H1 (cell line): ENCODE results near the gene DEGS1. TPM values are rescaled to one million over a fixed set of nuclear protein-coding genes. Genes with fewer than 3 reads are reported as not detected.
A peak's percentile ranks its signal among the peaks of the same experiment; 100 is the strongest.

Source experiments
- CTCF ChIA-PET: fragments of 300-600 bp; sonication (Branson Sonifier 250); formaldehyde crosslinking; loops from one replicate; lab custom pipeline; 2021; ENCODE audit not compliant: partially characterized antibody; lab: Charles Lee
- POLR2A ChIA-PET: fragments of 300-600 bp; sonication (Branson Sonifier 250); formaldehyde crosslinking; loops from one replicate; lab custom pipeline; 2021; ENCODE audit warnings: inconsistent platforms; ENCODE audit not compliant: partially characterized antibody; lab: Charles Lee
- DNase-seq, 2 experiments: peaks; one replicate each; pipeline versions ENCODE4 v3.0.0 to v3.0.0-alpha.2; 2010 to 2022; ENCODE audit warnings: low spot score in 2 of 2, low read depth in 1 of 2, mixed read lengths in 1 of 2
- FAIRE-seq: peaks from 2 replicates; lab custom pipeline; 2011; peaks lifted over from hg19 to GRCh38; lab: Jason Lieb, UNC
- H2AFZ ChIP-seq: 2 replicates; pipeline ENCODE4 v1.8.1; 2012; ENCODE audit warnings: low read length, inconsistent platforms
- H2AK5ac ChIP-seq: 2 replicates; pipeline ENCODE4 v1.6.1; 2013; ENCODE audit warnings: low read depth, low read length
- H2BK120ac ChIP-seq: replicated peaks from 2 replicates; pipeline ENCODE3; 2013; ENCODE audit warnings: low read depth, low read length, inconsistent platforms
- H2BK12ac ChIP-seq: 2 replicates; pipeline ENCODE4 v1.6.1; 2013; ENCODE audit warnings: low read depth, low read length
- H2BK15ac ChIP-seq: 2 replicates; pipeline ENCODE4 v1.6.1; 2013; ENCODE audit warnings: low read length
- H2BK20ac ChIP-seq: 2 replicates; pipeline ENCODE4 v1.6.1; 2013; ENCODE audit warnings: low read length
- H2BK5ac ChIP-seq: 2 replicates; pipeline ENCODE4 v1.6.1; 2013; ENCODE audit warnings: low read depth, low read length
- H3K14ac ChIP-seq: 2 replicates; pipeline ENCODE4 v1.6.1; 2013; ENCODE audit warnings: inconsistent platforms; ENCODE audit not compliant: insufficient read length
- H3K18ac ChIP-seq: 2 replicates; pipeline ENCODE4 v1.6.1; 2013; ENCODE audit warnings: low read length; ENCODE audit errors: extremely low read depth
- H3K23ac ChIP-seq: 2 replicates; pipeline ENCODE4 v1.6.1; 2013; ENCODE audit warnings: inconsistent platforms; ENCODE audit not compliant: insufficient read length
- H3K23me2 ChIP-seq: 2 replicates; pipeline ENCODE4 v1.6.1; 2013; ENCODE audit warnings: low read depth, low read length
- H3K27ac ChIP-seq: 2 replicates; pipeline ENCODE4 v1.6.1; 2011; ENCODE audit warnings: low read depth, low read length, inconsistent platforms
- H3K27me3 ChIP-seq, 4 experiments: replicated peaks in 1 of 4; 1 replicate in 1 of 4; 2 replicates in 3 of 4; pipeline versions ENCODE4 v1.6.1 to v1.8.1; 2011 to 2013; ENCODE audit warnings: low read length in 3 of 4, mild to moderate bottlenecking in 3 of 4, inconsistent platforms in 2 of 4, mixed read lengths in 2 of 4, moderate library complexity in 1 of 4; ENCODE audit not compliant: control insufficient read depth in 3 of 4, insufficient read depth in 3 of 4; ENCODE audit errors: extremely low read depth in 1 of 4
- H3K36me3 ChIP-seq, 4 experiments: 2 replicates each; pipeline versions ENCODE4 v1.6.1 to v1.8.1; 2011 to 2013; ENCODE audit warnings: mild to moderate bottlenecking in 4 of 4, low read length in 3 of 4, moderate library complexity in 2 of 4, control low read depth in 1 of 4, inconsistent platforms in 1 of 4; ENCODE audit not compliant: insufficient read depth in 4 of 4, control insufficient read depth in 2 of 4
- H3K4ac ChIP-seq: replicated peaks from 2 replicates; pipeline ENCODE3; 2013; ENCODE audit warnings: low read length, low read depth, mixed read lengths, inconsistent platforms; ENCODE audit not compliant: insufficient read length
- H3K4me1 ChIP-seq, 4 experiments: replicated peaks in 1 of 4; 1 replicate in 1 of 4; 2 replicates in 3 of 4; pipeline versions ENCODE4 v1.6.1 to v1.8.1; 2011 to 2013; ENCODE audit warnings: low read length in 3 of 4, inconsistent platforms in 2 of 4, mixed read lengths in 1 of 4; ENCODE audit not compliant: insufficient read depth in 4 of 4, control insufficient read depth in 3 of 4
- H3K4me2 ChIP-seq, 2 experiments: 2 replicates each; pipeline versions ENCODE4 v1.6.1 to v1.8.1; 2011 to 2013; ENCODE audit warnings: low read depth in 2 of 2, low read length in 2 of 2, control low read depth in 1 of 2, inconsistent platforms in 1 of 2, mild to moderate bottlenecking in 1 of 2; ENCODE audit not compliant: insufficient read depth in 1 of 2
- H3K4me3 ChIP-seq, 4 experiments: fragments of 200-600, 300-600 bp in 1 of 4; sonication (generic), shearing (Covaris generic), sonication (Bioruptor Twin) in 1 of 4; 2 replicates each; pipeline versions ENCODE4 v1.5.1 to v1.8.1; 2011 to 2016; ENCODE audit warnings: low read length in 4 of 4, low read depth in 3 of 4, control low read depth in 2 of 4, inconsistent platforms in 2 of 4, mild to moderate bottlenecking in 2 of 4, mixed read lengths in 1 of 4, moderate library complexity in 1 of 4; ENCODE audit not compliant: insufficient read depth in 2 of 4; ENCODE audit errors: extremely low read depth in 1 of 4
- H3K56ac ChIP-seq: replicated peaks from 2 replicates; pipeline ENCODE3; 2013; ENCODE audit warnings: low read depth, mild to moderate bottlenecking, mixed read lengths, low read length, inconsistent platforms; ENCODE audit not compliant: insufficient read length
- H3K79me1 ChIP-seq: 2 replicates; pipeline ENCODE4 v1.6.1; 2013; ENCODE audit warnings: low read depth, low read length, control low read depth
- H3K79me2 ChIP-seq, 2 experiments: 2 replicates each; pipeline versions ENCODE4 v1.6.1 to v1.8.1; 2012 to 2013; ENCODE audit warnings: low read length in 2 of 2, mild to moderate bottlenecking in 2 of 2, inconsistent platforms in 1 of 2; ENCODE audit not compliant: insufficient read depth in 2 of 2, control insufficient read depth in 1 of 2
- H3K9ac ChIP-seq, 4 experiments: replicated peaks in 1 of 4; 1 replicate in 1 of 4; 2 replicates in 3 of 4; pipeline versions ENCODE4 v1.6.1 to v1.8.1; 2011 to 2013; ENCODE audit warnings: low read depth in 3 of 4, low read length in 3 of 4, control low read depth in 2 of 4, mild to moderate bottlenecking in 2 of 4, moderate library complexity in 2 of 4, inconsistent platforms in 1 of 4; ENCODE audit errors: extremely low read depth in 1 of 4
- H3K9me3 ChIP-seq, 2 experiments: 2 replicates each; pipeline versions ENCODE4 v1.6.1 to v1.8.1; 2012 to 2013; ENCODE audit warnings: mild to moderate bottlenecking in 2 of 2, moderate library complexity in 2 of 2, control low read depth in 1 of 2, inconsistent platforms in 1 of 2, low read depth in 1 of 2, low read length in 1 of 2, mixed read lengths in 1 of 2; ENCODE audit not compliant: insufficient read depth in 2 of 2
- H4K20me1 ChIP-seq, 2 experiments: replicated peaks in 1 of 2; 2 replicates each; pipeline versions ENCODE3 to v1.8.1; 2011 to 2013; ENCODE audit warnings: inconsistent platforms in 2 of 2, low read length in 2 of 2, mild to moderate bottlenecking in 1 of 2; ENCODE audit not compliant: insufficient read depth in 2 of 2, control insufficient read depth in 1 of 2
- H4K5ac ChIP-seq: 2 replicates; pipeline ENCODE4 v1.6.1; 2013; ENCODE audit warnings: low read length, low read depth, mixed read lengths, inconsistent platforms; ENCODE audit not compliant: insufficient read length
- H4K8ac ChIP-seq: 2 replicates; pipeline ENCODE4 v1.8.0; 2013; ENCODE audit warnings: mild to moderate bottlenecking, moderate library complexity, low read length, inconsistent platforms; ENCODE audit not compliant: insufficient read depth; ENCODE audit errors: extremely low read depth
- H4K91ac ChIP-seq: replicated peaks from 2 replicates; pipeline ENCODE3; 2013; ENCODE audit warnings: low read length, mixed read lengths, inconsistent platforms; ENCODE audit not compliant: insufficient read length
- NRF1 ChIP-seq: IDR thresholded peaks from 2 replicates; pipeline ENCODE4 v1.6.1; 2011; ENCODE audit warnings: mild to moderate bottlenecking, low read depth, low read length, improper control_type of control experiment
- RXRA ChIP-seq: IDR thresholded peaks from 2 replicates; pipeline ENCODE4 v1.6.1; 2011; ENCODE audit warnings: low read depth, mild to moderate bottlenecking, low read length, moderate library complexity; ENCODE audit not compliant: insufficient read depth
- SUZ12 ChIP-seq: fragments of 200-600 bp; sonication (generic); IDR thresholded peaks from 2 replicates; pipeline ENCODE4 v1.6.1; 2012; ENCODE audit warnings: mild to moderate bottlenecking, inconsistent platforms, low read length, moderate library complexity, mixed read lengths
- WGBS, 2 experiments: shearing (Covaris generic) in 1 of 2; methylation state at CpG; one replicate each; pipeline versions ENCODE4 v1.1.6 to v1.1.7; 2013 to 2015; ENCODE audit warnings: low lambda C conversion rate in 2 of 2, mixed read lengths in 2 of 2, inconsistent platforms in 1 of 2, low coverage in 1 of 2, missing lambda C conversion rate in 1 of 2; ENCODE audit not compliant: insufficient replicate concordance in 2 of 2, insufficient coverage in 1 of 2, insufficient read length in 1 of 2; ENCODE audit errors: extremely low coverage in 1 of 2, missing lambda C conversion rate in 1 of 2; 5-methylcytosine and 5-hydroxymethylcytosine counted together
- polyA plus RNA-seq, 7 experiments: library from polyadenylated mRNA; depleted of rRNA in 3 of 7; stranded (reverse) in 5 of 7; unstranded in 2 of 7; fragments of >200 nt in 5 of 7; fragments of 200-250 nt in 2 of 7; gene quantifications; 1 replicate in 5 of 7; 2 replicates in 1 of 7; 4 replicates in 1 of 7; pipeline versions ENCODE4 v1.2.1 to v1.2.3, GENCODE V29; 2011 to 2013; ENCODE audit warnings: missing spikeins in 2 of 7, mixed read lengths in 2 of 7
- total RNA-seq: library from RNA; stranded (reverse); fragmentation: NEBNext Ultra II Directional; extraction: Animal tissue kit (Norgen Biotek cat#: 25700); gene quantifications from 2 replicates; pipeline ENCODE4 v1.2.1, GENCODE V29; 2021
- TF ChIP-seq, protein P1 (sequence below): IDR thresholded peaks from 2 replicates; pipeline ENCODE4 v1.6.1; 2011; ENCODE audit warnings: low read length, improper control_type of control experiment

DEGS1 gene
- total and polyA plus RNA-seq, 2 of the 8 experiments (the other 6 are each of a cell fraction or from before 2014, with no cell fraction given): 46.1 to 114 TPM

DNA sequence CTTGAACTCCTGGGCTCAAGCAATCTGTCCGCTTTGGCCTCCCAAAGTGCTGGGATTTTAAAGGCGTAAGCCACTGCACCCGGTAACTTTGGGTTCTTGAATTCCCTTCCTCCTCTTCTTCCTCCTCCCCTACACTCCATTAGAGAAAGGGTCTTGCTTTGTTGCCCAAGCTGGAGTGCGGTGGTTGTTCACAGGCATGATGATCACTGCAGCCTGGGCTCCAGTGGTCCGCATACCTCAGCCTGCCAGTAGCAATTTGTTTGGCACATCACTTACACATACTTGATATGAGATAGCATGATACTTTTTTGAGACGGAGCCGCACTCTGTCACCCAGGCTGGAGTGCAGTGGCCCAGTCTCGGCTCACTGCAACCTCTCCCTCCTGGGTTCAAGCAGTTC lies 2.2 kb downstream of the DEGS1 start:
- Histone ChIP-seq H2BK5ac (no peak overlapping the region), H4K5ac (no peak overlapping the region), H2BK12ac (no peak overlapping the region; the same call in 1 of the 2 replicates), H2BK20ac (no peak overlapping the region), H3K4me2 (peak overlapping the region in 1 of 2 experiments; percentile 86; a peak in 1 of 4 replicates), H2AK5ac (no peak overlapping the region), H4K8ac (no peak overlapping the region), H3K9me3 (peaks cover 0 to 2% of the 10 kb centered on the region in 2 experiments; a peak in 1 of 4 replicates), H2AFZ (no peak overlapping the region), H3K4ac (no peak overlapping the region), H3K4me3 (no peak overlapping the region; a peak in 1 of 8 replicates), H3K23me2 (peaks cover 9% of the 10 kb centered on the region; the same call in 1 of the 2 replicates), H3K27me3 (no peaks in the 10 kb centered on the region), H4K20me1 (peaks cover 0 to 5% of the 10 kb centered on the region in 2 experiments), H3K79me2 (peaks cover 4 to 66% of the 10 kb centered on the region in 2 experiments), H3K23ac (no peak overlapping the region), H3K79me1 (peaks cover 2% of the 10 kb centered on the region; the same call in 1 of the 2 replicates), H3K36me3 (peaks cover 0 to 10% (median 1%) of the 10 kb centered on the region in 4 experiments; a peak in 2 of 8 replicates), H3K14ac (no peak overlapping the region), H3K9ac (no peak overlapping the region), H3K4me1 (peaks cover 0 to 6% (median 3%) of the 10 kb centered on the region in 4 experiments; a peak in 4 of 7 replicates), H2BK15ac (no peak overlapping the region), H4K91ac (no peak overlapping the region), H2BK120ac (no peak overlapping the region), H3K27ac (no peak overlapping the region), H3K18ac (no peak overlapping the region), H3K56ac (no peak overlapping the region)
- TF ChIP-seq SUZ12 (no peak), NRF1 (no peak), RXRA (no peak)
- TF ChIP-seq, protein P1, sequence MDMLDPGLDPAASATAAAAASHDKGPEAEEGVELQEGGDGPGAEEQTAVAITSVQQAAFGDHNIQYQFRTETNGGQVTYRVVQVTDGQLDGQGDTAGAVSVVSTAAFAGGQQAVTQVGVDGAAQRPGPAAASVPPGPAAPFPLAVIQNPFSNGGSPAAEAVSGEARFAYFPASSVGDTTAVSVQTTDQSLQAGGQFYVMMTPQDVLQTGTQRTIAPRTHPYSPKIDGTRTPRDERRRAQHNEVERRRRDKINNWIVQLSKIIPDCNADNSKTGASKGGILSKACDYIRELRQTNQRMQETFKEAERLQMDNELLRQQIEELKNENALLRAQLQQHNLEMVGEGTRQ: no peak
- 98% methylated on average over 8 of the region's 8 CpGs; no CpG with 5 or more reads in 1 of the 2 experiments for WGBS, 2 experiments
- ChIA-PET POLR2A (interaction anchor here (0.8 to 1.7 kb wide), 3 partner anchors 18 to 33 kb away, joined by 3 to 4 read pairs (median 3); no protein-coding TSS in a partner anchor), CTCF (interaction anchor here (0.5 to 1.3 kb wide), 3 partner anchors 10 to 74 kb away, joined by 3 to 5 read pairs (median 4); no protein-coding TSS in a partner anchor)
- DNase-seq (no peak), FAIRE-seq (no peak)
